ENCODE measurements around the gene LTA.

LTA gene

DNA sequence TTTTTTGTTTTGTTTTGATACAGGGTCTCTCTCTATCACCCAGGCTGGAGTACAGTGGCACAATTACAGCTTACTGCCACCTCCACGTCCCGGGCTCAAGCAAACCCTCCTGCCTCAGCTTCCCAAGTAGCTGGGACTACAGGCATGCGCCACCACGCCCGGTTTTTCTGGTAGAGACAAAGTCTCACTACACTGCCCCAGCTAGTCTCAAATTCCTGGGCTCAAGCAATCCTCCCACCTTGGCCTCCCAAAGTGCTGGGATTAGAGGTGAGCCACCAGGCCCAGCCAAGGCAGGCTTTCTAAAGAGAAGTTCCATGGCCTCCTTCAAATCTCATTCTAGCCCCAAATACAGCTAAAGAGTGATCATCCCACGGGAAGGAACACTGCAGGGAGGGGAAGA lies 38.1 kb upstream of the LTA start:
- TF ChIP-seq, protein P1, sequence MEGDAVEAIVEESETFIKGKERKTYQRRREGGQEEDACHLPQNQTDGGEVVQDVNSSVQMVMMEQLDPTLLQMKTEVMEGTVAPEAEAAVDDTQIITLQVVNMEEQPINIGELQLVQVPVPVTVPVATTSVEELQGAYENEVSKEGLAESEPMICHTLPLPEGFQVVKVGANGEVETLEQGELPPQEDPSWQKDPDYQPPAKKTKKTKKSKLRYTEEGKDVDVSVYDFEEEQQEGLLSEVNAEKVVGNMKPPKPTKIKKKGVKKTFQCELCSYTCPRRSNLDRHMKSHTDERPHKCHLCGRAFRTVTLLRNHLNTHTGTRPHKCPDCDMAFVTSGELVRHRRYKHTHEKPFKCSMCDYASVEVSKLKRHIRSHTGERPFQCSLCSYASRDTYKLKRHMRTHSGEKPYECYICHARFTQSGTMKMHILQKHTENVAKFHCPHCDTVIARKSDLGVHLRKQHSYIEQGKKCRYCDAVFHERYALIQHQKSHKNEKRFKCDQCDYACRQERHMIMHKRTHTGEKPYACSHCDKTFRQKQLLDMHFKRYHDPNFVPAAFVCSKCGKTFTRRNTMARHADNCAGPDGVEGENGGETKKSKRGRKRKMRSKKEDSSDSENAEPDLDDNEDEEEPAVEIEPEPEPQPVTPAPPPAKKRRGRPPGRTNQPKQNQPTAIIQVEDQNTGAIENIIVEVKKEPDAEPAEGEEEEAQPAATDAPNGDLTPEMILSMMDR (conservative IDR thresholded peaks at IDR 0.05; ENCODE audit: low read depth, low read length): no peak

DNA sequence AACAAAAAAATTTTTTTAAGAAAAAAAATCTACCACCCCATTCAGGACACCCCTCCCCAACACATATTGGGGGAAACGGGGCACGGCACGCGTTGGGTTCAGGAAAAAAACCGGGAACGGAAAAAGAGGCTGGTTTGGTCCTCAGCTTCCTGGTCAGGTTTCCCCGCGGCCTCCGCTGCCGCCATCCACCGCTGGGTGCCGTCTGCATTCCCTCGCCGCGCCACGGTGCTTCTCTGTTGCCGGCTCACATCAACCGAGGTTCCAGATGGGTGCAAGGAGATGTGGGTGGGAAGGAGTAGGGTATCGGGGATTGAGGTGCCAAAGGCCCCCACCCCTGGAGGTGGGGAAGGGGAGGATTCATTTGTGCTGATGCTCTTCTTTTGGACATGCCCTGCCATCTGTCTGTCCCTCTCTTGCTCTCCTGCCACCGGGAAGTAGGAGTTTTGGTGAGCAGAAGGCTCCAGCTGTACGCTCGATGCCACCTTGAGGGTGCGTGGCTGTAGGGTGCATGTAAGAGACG lies 37.5 kb upstream of the LTA start:
- no peak overlapping the region for H3K4me3 ChIP-seq (ENCODE audit: low read length)
- TF ChIP-seq, protein P1 (conservative IDR thresholded peaks at IDR 0.05; ENCODE audit: low read depth, low read length): no peak
- DNase-seq (ENCODE audit: low read depth): no peak

More for the DNA sequence above, 38.1 kb upstream of the LTA start:
- H3K4me3 ChIP-seq (ENCODE audit: low read length): no peak overlapping the region
- no peak for DNase-seq (ENCODE audit: low read depth)

DNA sequence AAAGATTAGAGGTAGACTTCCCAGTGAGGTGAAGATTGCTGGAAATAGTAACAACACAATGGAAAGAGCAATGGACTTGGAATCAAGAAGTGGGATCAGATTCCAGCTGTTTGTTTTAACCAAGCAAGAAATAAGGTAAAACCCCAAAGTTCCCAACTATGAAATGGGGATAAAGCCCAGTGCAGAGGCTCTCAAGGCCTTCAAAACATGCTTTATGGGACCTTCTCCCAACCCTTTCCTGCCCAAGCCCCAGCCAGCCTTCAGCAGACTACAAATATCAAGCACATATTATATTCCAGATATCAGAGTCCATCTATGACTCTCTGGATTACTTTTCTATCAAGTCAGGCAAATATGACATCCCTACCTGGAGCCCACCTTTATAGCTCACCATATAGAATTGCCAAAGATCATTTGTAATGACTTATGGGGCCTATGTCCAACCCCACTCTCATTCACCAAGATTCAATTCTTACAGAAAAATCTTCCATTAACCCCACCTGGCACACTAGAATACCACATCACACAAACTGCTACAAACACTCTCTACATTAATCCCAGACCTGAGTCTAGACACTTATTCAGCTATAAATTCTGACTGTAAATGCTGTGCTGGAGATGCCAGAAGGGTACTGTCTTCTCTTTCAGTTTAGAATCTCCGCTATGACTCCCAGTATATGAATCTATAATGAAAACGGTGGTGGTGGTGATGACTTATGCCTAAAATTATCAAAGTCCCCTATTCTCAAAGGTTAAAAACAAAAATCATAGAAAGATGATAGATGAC lies 36.4 kb upstream of the LTA start:
- H3K4me3 ChIP-seq (ENCODE audit: low read length): no peak overlapping the region
- no peak for DNase-seq (ENCODE audit: low read depth)
- TF ChIP-seq, protein P1 (conservative IDR thresholded peaks at IDR 0.05; ENCODE audit: low read depth, low read length): no peak

DNA sequence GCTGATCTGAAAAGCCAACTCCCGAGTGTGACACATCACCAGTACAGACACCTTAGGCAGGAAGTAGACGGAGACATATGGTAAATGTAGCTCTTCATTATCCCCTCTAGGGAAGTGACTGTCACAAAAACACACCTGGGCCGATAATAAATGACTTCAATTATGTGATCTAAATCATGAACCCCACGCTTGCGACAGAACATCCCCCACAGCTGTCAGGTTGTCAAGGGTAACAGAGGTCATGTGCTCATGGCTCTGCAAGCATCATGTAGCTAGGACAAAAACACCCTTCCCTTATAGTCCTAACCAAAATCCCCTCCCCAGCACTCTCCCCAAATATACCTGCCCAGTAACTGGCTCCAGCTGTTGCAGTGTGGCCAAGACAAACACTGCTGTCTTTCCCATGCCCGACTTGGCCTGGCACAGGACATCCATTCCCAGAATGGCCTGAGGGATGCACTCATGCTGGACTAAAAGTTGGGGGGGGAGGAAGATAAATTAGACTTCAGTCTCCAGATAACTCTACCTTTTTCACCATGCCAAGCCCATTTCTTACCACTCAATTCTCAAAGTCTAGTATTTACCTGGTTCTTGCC lies 33.2 kb upstream of the LTA start:
- peak overlapping the region; percentile 85 for H3K4me3 ChIP-seq (ENCODE audit: low read length)
- TF ChIP-seq, protein P1 (conservative IDR thresholded peaks at IDR 0.05; ENCODE audit: low read depth, low read length): no peak
- DNase-seq (ENCODE audit: low read depth): no peak

DNA sequence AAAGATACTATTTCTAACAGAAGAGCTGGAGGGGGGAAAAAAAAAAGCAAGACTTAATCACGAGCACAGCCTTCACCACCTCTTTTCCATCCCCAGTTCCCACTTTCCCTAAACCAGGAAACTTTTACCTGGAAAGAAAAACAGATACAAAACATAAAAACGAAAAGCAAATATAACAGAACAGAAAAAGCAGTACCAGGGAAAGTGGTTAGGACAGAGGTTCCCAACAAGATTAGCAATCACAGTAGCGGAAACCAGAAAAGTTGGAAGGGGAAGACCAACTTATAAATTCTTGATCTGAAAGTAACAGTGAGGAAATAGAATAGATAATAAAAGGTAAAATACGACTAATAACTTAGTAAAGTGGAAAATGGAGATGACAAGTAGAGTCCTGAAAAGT lies 31.4 kb upstream of the LTA start:
- H3K4me3 ChIP-seq (ENCODE audit: low read length): peak overlapping the region; percentile 85
- DNase-seq (ENCODE audit: low read depth): no peak
- TF ChIP-seq, protein P1 (conservative IDR thresholded peaks at IDR 0.05; ENCODE audit: low read depth, low read length): no peak

DNA sequence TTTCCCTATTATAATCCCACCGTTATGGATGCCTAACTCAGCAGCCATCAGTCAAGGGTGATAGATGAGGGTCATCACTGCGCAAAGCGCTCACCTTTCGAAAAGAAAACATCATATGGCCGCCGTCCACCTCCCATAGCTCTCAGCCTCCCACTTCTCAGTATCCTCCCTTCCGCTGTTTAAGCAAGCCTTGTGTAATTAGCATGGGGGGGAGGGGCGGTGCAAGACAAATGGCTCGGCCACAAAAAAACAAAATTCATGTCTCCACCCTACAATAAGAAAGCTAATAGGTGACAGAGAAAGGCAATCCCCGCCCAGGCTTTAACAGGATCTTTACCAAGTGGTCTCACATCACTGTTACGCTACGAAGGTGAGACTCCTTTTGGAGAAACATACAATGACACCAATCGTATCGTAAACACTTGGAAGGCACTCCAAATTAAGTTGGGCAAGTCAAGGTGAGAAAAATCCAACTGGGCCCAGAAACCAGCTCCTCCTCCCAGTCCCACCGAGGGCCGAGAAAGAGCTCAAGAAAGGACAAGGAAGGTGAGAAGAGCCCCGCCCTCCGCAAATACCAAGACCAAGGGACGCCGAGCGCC lies 30.9 kb upstream of the LTA start:
- TF ChIP-seq, protein P1 (conservative IDR thresholded peaks at IDR 0.05; ENCODE audit: low read depth, low read length): no peak
- H3K4me3 ChIP-seq (ENCODE audit: low read length): peak overlapping the region; percentile 85
- DNase-seq (ENCODE audit: low read depth): peak; percentile 19
